HepG2 (cell line): ENCODE data around the gene MKRN1. TPM values are rescaled to one million over a fixed set of nuclear protein-coding genes. Genes with fewer than 3 reads are reported as not detected.
"Not testable (repeated sequence)": the region's sequence is repeated elsewhere in the genome, so short reads cannot be mapped to it uniquely, and the experiment has no call there.

ENCODE experiments used
- ATAC-seq: fragments of 200-7000 bp; cut with Tn5 transposase; 3 replicates; pipeline ENCODE4 v1.9.1; 2020; ENCODE audit warnings: mild to moderate bottlenecking, moderate library complexity
- BruUV-seq: library from RNA; stranded (reverse); fragments of 400-500 nt; replicated peaks from 2 replicates; lab custom pipeline; 2021; lab: Mats Ljungman, UMichigan
- CTCF ChIA-PET: fragments of 300-600 bp; formaldehyde crosslinking; extraction: SDS; loops from one replicate; lab custom pipeline; 2021; ENCODE audit warnings: low total read pairs, inconsistent platforms, low intra/inter-chr PET ratio; lab: Yijun Ruan, JAX
- POLR2A ChIA-PET: fragments of 350-600 bp; sonication (Branson Sonifier 250); formaldehyde crosslinking; loops from one replicate; lab custom pipeline; 2020; ENCODE audit warnings: antibody characterized with exemption, inconsistent platforms; lab: Yijun Ruan, JAX
- DNase-seq: peaks from one replicate; pipeline ENCODE4 v3.0.0-alpha.2; 2015; ENCODE audit warnings: low spot score
- FAIRE-seq: peaks from 3 replicates; lab custom pipeline; 2011; peaks lifted over from hg19 to GRCh38; lab: Jason Lieb, UNC
- H2AFZ ChIP-seq: one replicate; pipeline ENCODE4 v1.6.1; 2011; ENCODE audit warnings: low read length, inconsistent platforms
- H3K27ac ChIP-seq: fragments of 300-600 bp; 3 replicates; pipeline ENCODE4 v1.8.0; 2011; ENCODE audit warnings: mixed run types, mild to moderate bottlenecking, mixed read lengths, low read length, inconsistent platforms; ENCODE audit not compliant: insufficient read depth; ENCODE audit errors: extremely low read length
- H3K27me3 ChIP-seq, 2 experiments: fragments of 200-600 bp in 1 of 2; 2 replicates in 1 of 2; 3 replicates in 1 of 2; pipeline versions ENCODE4 v1.6.0 to v1.8.0; 2011; ENCODE audit warnings: low read length in 2 of 2, mild to moderate bottlenecking in 2 of 2, moderate library complexity in 2 of 2, inconsistent platforms in 1 of 2; ENCODE audit not compliant: insufficient read depth in 2 of 2, control insufficient read depth in 1 of 2
- H3K36me3 ChIP-seq, 2 experiments: fragments of 200-600 bp in 1 of 2; replicated peaks in 1 of 2; 2 replicates in 1 of 2; 3 replicates in 1 of 2; pipeline versions ENCODE4 v1.5.1 to v1.8.0; 2011; ENCODE audit warnings: low read length in 2 of 2, inconsistent platforms in 1 of 2; ENCODE audit not compliant: insufficient read depth in 2 of 2, control insufficient read depth in 1 of 2
- H3K4me1 ChIP-seq: 2 replicates; pipeline ENCODE4 v1.5.1; 2012; ENCODE audit warnings: low read length, inconsistent platforms; ENCODE audit not compliant: insufficient read depth
- H3K4me2 ChIP-seq: 2 replicates; pipeline ENCODE4 v1.6.0; 2011; ENCODE audit warnings: low read depth, low read length, inconsistent platforms
- H3K4me3 ChIP-seq, 3 experiments: fragments of 200-600 bp in 1 of 3; sonication (generic), shearing (Covaris generic) in 1 of 3; replicated peaks in 1 of 3; 2 replicates each; pipeline ENCODE4 v1.5.1; 2011 to 2016; ENCODE audit warnings: low read length in 3 of 3, inconsistent platforms in 2 of 3, low read depth in 2 of 3, mild to moderate bottlenecking in 2 of 3, control low read depth in 1 of 3, mixed read lengths in 1 of 3; ENCODE audit not compliant: insufficient read depth in 1 of 3
- H3K79me2 ChIP-seq: one replicate; pipeline ENCODE4 v1.6.1; 2011; ENCODE audit warnings: low read length, inconsistent platforms; ENCODE audit not compliant: insufficient read depth
- H3K9ac ChIP-seq: 2 replicates; pipeline ENCODE4 v1.6.0; 2011; ENCODE audit warnings: mild to moderate bottlenecking, low read depth, low read length, inconsistent platforms; ENCODE audit not compliant: insufficient read depth
- H3K9me3 ChIP-seq: 2 replicates; pipeline ENCODE4 v1.5.1; 2012; ENCODE audit warnings: mild to moderate bottlenecking, low read length
- H4K20me1 ChIP-seq: 2 replicates; pipeline ENCODE4 v1.6.0; 2011; ENCODE audit warnings: inconsistent platforms, mild to moderate bottlenecking, low read length, moderate library complexity; ENCODE audit not compliant: insufficient read depth
- CEBPB ChIP-seq: IDR thresholded peaks from 2 replicates; pipeline ENCODE4 v1.6.1; 2011; ENCODE audit warnings: low read depth, low read length, improper control_type of control experiment, borderline replicate concordance
- PPARG ChIP-seq: conservative IDR thresholded peaks from 2 replicates; pipeline ENCODE4 v1.6.1; 2016; ENCODE audit warnings: missing biosample characterization, missing genetic modification reagents
- ZNF883 ChIP-seq: sonication (generic); formaldehyde crosslinking; IDR thresholded peaks from 2 replicates; pipeline ENCODE4 v1.5.1; 2020; ENCODE audit warnings: mild to moderate bottlenecking, missing genetic modification reagents; ENCODE audit errors: not compliant biosample characterization
- WGBS: methylation state at CpG from one replicate; pipeline ENCODE4 v1.1.6; 2017; ENCODE audit warnings: low lambda C conversion rate; 5-methylcytosine and 5-hydroxymethylcytosine counted together
- in situ Hi-C: cut with HindIII; loops from 2 replicates; pipeline ENCODE4 v1.10.0; 2017; ENCODE audit warnings: low pct_unique_long_range_greater_than_20kb; ENCODE audit not compliant: extremely low pct_ligation_motif_present
- intact Hi-C: fragments of 100-400 bp; cut with micrococcal nuclease; formaldehyde crosslinking; loops from one replicate; pipeline ENCODE4 v1.10.0; 2022; ENCODE audit not compliant: unreplicated experiment
- polyA plus RNA-seq, 8 experiments: library from polyadenylated mRNA; depleted of rRNA in 3 of 8; stranded (reverse) in 7 of 8; unstranded in 1 of 8; fragments of >200 nt; fragmentation: Illumina TruSeq in 4 of 8; extraction: Trizol in 4 of 8; gene quantifications; 2 replicates each; pipeline versions ENCODE4 v1.2.1 to v1.2.3, GENCODE V29; 2011 to 2016; ENCODE audit warnings: low read depth in 4 of 8, missing spikeins in 1 of 8, mixed read lengths in 1 of 8; ENCODE audit not compliant: insufficient read depth in 1 of 8
- total RNA-seq, 5 experiments: library from RNA; depleted of rRNA; stranded (reverse); fragments of >200 nt; fragmentation: Illumina TruSeq; extraction: Trizol; gene quantifications; 2 replicates each; pipeline ENCODE4 v1.2.3, GENCODE V29; 2016; ENCODE audit warnings: low read depth in 1 of 5

MKRN1 gene
- total and polyA plus RNA-seq, 2 of the 13 experiments (the other 11 are each of a cell fraction or from before 2014, with no cell fraction given), result 28.5 to 32.8 TPM

DNA sequence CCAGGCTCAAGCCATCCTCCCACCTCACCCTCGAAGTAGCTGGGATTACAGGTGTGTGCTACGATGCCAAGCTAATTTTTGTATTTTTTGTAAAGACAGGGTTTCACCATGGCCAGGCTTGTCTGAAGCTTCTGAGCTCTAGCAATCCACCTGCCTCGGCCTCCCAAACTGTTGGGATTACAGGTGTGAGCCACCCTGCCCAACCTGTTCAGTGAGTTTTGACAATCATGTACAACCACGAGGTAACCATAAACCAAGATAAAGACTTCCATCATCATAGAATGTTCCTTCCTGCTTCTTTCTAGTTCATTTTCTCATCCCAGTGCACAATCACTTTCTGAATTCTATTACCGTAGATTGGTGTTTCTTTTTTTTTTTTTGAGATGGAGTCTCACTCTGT lies 30.5 kb upstream of the MKRN1 start:
- POLR2A ChIA-PET, result no interaction called here
- WGBS, result 48% methylated on average over 4 of the region's 5 CpGs
- H3K9ac ChIP-seq, result no peak overlapping the region

DNA sequence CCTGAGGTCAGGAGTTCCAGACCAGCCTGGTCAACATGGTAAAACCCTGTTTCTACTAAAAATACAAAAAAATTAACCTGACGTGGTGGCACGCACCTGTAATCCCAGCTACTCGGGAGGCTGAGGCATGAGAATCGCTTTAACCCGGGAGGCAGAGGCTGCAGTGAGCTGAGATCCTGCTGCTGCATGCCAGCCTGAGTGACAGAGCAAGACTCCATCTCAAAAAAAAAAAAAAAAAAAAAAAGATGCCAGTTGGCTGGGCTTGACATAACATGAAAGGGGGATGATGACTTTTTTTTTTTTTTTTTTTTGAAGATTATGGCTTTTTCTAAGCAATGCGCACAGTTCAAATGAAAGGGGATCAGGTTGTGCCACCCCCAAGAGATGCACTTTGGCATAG lies 28.3 kb upstream of the MKRN1 start:
- H2AFZ ChIP-seq, H3K4me3 ChIP-seq, H3K27me3 ChIP-seq, BruUV-seq, intact Hi-C loops, DNase-seq, CTCF ChIA-PET, ATAC-seq, H3K79me2 ChIP-seq, H3K27ac ChIP-seq, H3K4me1 ChIP-seq, H3K36me3 ChIP-seq, H3K9ac ChIP-seq, FAIRE-seq, in situ Hi-C loops, H3K4me2 ChIP-seq, H4K20me1 ChIP-seq, H3K9me3 ChIP-seq, POLR2A ChIA-PET: not testable (repeated sequence)
- 62% methylated on average over 6 of the region's 6 CpGs for WGBS

More for the DNA sequence above, 30.5 kb upstream of the MKRN1 start:
- BruUV-seq, result no TSS peak
- no peak for TF ChIP-seq CEBPB
- no peak for TF ChIP-seq ZNF883 (CRISPR knock-in tag)
- TF ChIP-seq PPARG, result no peak
- TF ChIP-seq, all 625 proteins: peak for 0
- no peak for FAIRE-seq
- H3K4me3 ChIP-seq, result no peak overlapping the region
- in situ Hi-C loops (no loop called here), intact Hi-C loops (no loop called here)
- no peaks in the 10 kb centered on the region for H3K9me3 ChIP-seq
- H4K20me1 ChIP-seq, result no peaks in the 10 kb centered on the region
- H2AFZ ChIP-seq, result no peak overlapping the region
- no peak overlapping the region for H3K27ac ChIP-seq
- no peak for ATAC-seq
- peaks cover 14% of the 10 kb centered on the region; the same call in 1 of the 2 replicates for H3K4me1 ChIP-seq
- DNase-seq, result no peak
- peaks cover 0 to 5% of the 10 kb centered on the region in 2 experiments; a peak in 1 of 5 replicates for H3K27me3 ChIP-seq
- no peaks in the 10 kb centered on the region for H3K36me3 ChIP-seq
- H3K79me2 ChIP-seq, result no peaks in the 10 kb centered on the region
- no peak overlapping the region for H3K4me2 ChIP-seq
- CTCF ChIA-PET, result no interaction called here
